Measurements from ENCODE around the gene VEGFA. TPM values are rescaled to one million over a fixed set of nuclear protein-coding genes. Genes with fewer than 3 reads are reported as not detected.

The VEGFA gene
- total RNA-seq, 1 donor from 2014 or later, result 236 TPM

- Histone ChIP-seq H3K27me3 (ENCODE audit: control insufficient read depth, insufficient read depth, low read length) (no peaks in the 10 kb centered on the region), H3K36me3 (ENCODE audit: control insufficient read depth, insufficient read depth, low read length) (no peaks in the 10 kb centered on the region), H3K4me3 (ENCODE audit: low read depth, low read length) (no peak overlapping the region)
- no peak for DNase-seq (ENCODE audit: low read depth)
- TF ChIP-seq CTCF (IDR thresholded peaks at IDR 0.05; ENCODE audit: insufficient read depth, low read length, poor library complexity, severe bottlenecking), result no peak
Measured at GRCh38 chr6:43823390-43823789, 53.4 kb downstream of the VEGFA start.

- no peaks in the 10 kb centered on the region for H3K27me3 ChIP-seq (ENCODE audit: control insufficient read depth, insufficient read depth, low read length)
- no peak for TF ChIP-seq CTCF (IDR thresholded peaks at IDR 0.05; ENCODE audit: insufficient read depth, low read length, poor library complexity, severe bottlenecking)
- DNase-seq (ENCODE audit: low read depth), result no peak
- H3K4me3 ChIP-seq (ENCODE audit: low read depth, low read length), result no peak overlapping the region
- no peaks in the 10 kb centered on the region for H3K36me3 ChIP-seq (ENCODE audit: control insufficient read depth, insufficient read depth, low read length)
Measured at GRCh38 chr6:43823879-43824702, 54.1 kb downstream of the VEGFA start.

DNA sequence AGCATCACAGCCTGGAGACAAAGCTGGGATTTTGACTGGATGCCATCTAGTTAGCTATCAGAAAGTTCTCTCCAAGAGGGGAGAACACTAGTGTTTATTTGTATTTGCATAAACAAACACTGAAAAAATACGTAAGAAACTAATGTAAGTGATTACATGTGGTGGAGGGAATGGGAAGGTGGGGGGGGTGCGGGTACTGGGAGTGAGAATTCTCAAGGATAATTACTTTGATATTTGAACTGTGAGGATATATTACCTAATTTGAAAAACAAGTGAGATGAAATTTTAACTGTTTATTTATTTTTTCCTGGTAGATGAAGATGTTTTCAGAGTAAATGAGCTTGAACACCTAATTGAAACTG is 54.7 kb downstream of the VEGFA start:
- TF ChIP-seq CTCF (IDR thresholded peaks at IDR 0.05; ENCODE audit: insufficient read depth, low read length, poor library complexity, severe bottlenecking), result no peak
- Histone ChIP-seq H3K4me3 (ENCODE audit: low read depth, low read length) (no peak overlapping the region), H3K36me3 (ENCODE audit: control insufficient read depth, insufficient read depth, low read length) (no peaks in the 10 kb centered on the region), H3K27me3 (ENCODE audit: control insufficient read depth, insufficient read depth, low read length) (no peaks in the 10 kb centered on the region)
- DNase-seq (ENCODE audit: low read depth), result no peak

DNA sequence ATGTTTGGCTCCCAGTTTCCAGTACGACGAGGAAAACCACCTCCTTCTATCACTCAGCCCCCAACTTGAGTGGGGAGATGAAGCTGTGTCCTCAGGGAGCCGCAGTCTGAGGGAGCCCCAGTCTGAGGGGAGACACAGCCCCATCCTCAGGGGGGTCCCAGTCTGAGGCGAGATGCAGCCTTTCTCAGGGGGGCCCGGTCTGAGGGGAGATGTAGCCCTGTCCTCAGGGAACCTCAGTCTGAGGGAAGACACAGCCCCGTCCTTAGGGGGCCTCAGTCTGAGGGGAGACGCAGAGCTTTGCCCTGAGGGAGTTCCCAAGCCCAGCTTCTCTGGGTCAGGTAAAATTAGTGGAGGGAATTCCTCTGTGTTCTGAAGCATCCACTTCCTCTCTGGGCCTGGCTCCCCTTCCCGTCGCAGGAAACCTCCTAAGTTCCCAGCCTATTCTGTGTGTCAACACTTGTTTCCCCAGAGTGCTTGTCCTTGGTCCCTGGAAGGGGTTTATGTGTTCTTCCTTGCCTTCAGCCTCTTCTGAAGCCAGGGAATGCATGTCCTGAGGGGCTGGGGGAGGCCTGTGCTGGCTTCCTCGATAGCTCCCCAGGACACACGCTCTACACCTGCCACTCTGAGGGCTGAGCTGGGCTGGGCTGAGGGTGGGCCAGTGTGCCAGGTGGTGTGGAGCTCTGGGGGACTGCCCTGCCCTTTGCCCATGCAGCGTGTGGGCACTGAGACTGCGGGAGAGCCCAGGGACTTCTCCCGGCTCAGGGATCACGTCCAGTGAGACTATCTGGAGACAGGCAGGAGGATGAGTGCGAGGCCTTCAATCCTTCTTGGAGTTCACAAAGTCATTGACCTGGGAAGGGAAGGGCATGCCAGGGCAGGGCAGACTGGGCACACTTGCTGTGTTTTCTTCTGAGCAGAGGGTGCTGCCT is 55.4 kb downstream of the VEGFA start:
- Histone ChIP-seq H3K4me3 (ENCODE audit: low read depth, low read length) (no peak overlapping the region), H3K27me3 (ENCODE audit: control insufficient read depth, insufficient read depth, low read length) (no peaks in the 10 kb centered on the region), H3K36me3 (ENCODE audit: control insufficient read depth, insufficient read depth, low read length) (no peaks in the 10 kb centered on the region)
- no peak for DNase-seq (ENCODE audit: low read depth)
- TF ChIP-seq CTCF (IDR thresholded peaks at IDR 0.05; ENCODE audit: insufficient read depth, low read length, poor library complexity, severe bottlenecking), result no peak

GRCh38 chr6:43826730-43827129 is 56.7 kb downstream of the VEGFA start:
- no peak for DNase-seq (ENCODE audit: low read depth)
- no peak for TF ChIP-seq CTCF (IDR thresholded peaks at IDR 0.05; ENCODE audit: insufficient read depth, low read length, poor library complexity, severe bottlenecking)
- no peaks in the 10 kb centered on the region for H3K27me3 ChIP-seq (ENCODE audit: control insufficient read depth, insufficient read depth, low read length)
- no peaks in the 10 kb centered on the region for H3K36me3 ChIP-seq (ENCODE audit: control insufficient read depth, insufficient read depth, low read length)
- no peak overlapping the region for H3K4me3 ChIP-seq (ENCODE audit: low read depth, low read length)
